Prostate gland (tissue), 2 donors: ENCODE results near the gene DZANK1. TPM values are rescaled to one million over a fixed set of nuclear protein-coding genes. Genes with fewer than 3 reads are reported as not detected.
"Not testable (repeated sequence)": the region's sequence is repeated elsewhere in the genome, so short reads cannot be mapped to it uniquely, and the experiment has no call there.

ENCODE experiments used
- DNase-seq: peaks from one replicate; pipeline ENCODE4 v3.0.0-alpha.2; 2019; ENCODE audit warnings: low spot score
- H3K27ac ChIP-seq, 2 donors: fragments of 200-600 bp; sonication (generic); 2 replicates each; pipeline ENCODE4 v1.5.1; 2017 to 2019
- H3K27me3 ChIP-seq: fragments of 200-600 bp; sonication (generic); replicated peaks from 2 replicates; pipeline ENCODE4 v1.5.1; 2019; ENCODE audit not compliant: insufficient read depth
- H3K36me3 ChIP-seq, 2 donors: fragments of 200-600 bp; sonication (generic); 1 replicate in 1 of 2; 2 replicates in 1 of 2; pipeline versions ENCODE4 v1.5.1 to v1.8.1; 2017 to 2019
- H3K4me1 ChIP-seq: fragments of 200-600 bp; sonication (generic); replicated peaks from 2 replicates; pipeline ENCODE4 v1.5.1; 2019
- H3K4me3 ChIP-seq, 2 donors: fragments of 200-600 bp; sonication (generic); 2 replicates each; pipeline ENCODE4 v1.5.1; 2017 to 2019
- H3K9me3 ChIP-seq: fragments of 200-600 bp; sonication (generic); 2 replicates; pipeline ENCODE4 v1.5.1; 2017
- POLR2A ChIP-seq: fragments of 450-650 bp; IDR thresholded peaks from one replicate; pipeline ENCODE4 v1.6.1; 2016; ENCODE audit warnings: antibody characterized with exemption, mild to moderate bottlenecking
- POLR2AphosphoS5 ChIP-seq: sonication (generic); formaldehyde crosslinking; IDR thresholded peaks from one replicate; pipeline ENCODE4 v1.6.1; 2017; ENCODE audit warnings: antibody characterized with exemption
- WGBS: methylation state at CpG from one replicate; pipeline ENCODE4 v1.1.5; 2018; 5-methylcytosine and 5-hydroxymethylcytosine counted together
- intact Hi-C: fragments of 100-400 bp; cut with DNase I; formaldehyde crosslinking; loops from one replicate; pipeline ENCODE4 v1.14.2; 2022
- microRNA counts, 2 donors: library from miRNA; unstranded; fragments of <30 nt; microRNA quantifications; one replicate each; lab custom pipeline; 2016 to 2017
- microRNA-seq: library from miRNA; unstranded; fragments of <30 nt; microRNA quantifications from one replicate; pipeline ENCODE4, GENCODE V29; 2016
- small RNA-seq, 2 donors: library from RNA; depleted of rRNA; stranded (forward); fragments of <200 nt; gene quantifications; one replicate each; pipeline ENCODE3, GENCODE V24; 2016
- total RNA-seq, 2 donors: library from RNA; depleted of rRNA; stranded (reverse); fragments of >200 nt; gene quantifications; one replicate each; pipeline ENCODE4 v1.1.0, GENCODE V29; 2016
- TF ChIP-seq, protein P1 (sequence below), 4 experiments: fragments of 200-600 bp in 2 of 4; fragments of 450-650 bp in 2 of 4; sonication (generic) in 2 of 4; IDR thresholded peaks; 1 replicate in 3 of 4; 2 replicates in 1 of 4; pipeline ENCODE4 v1.5.1; 2016 to 2019; ENCODE audit warnings: antibody characterized with exemption in 4 of 4, mild to moderate bottlenecking in 2 of 4, moderate library complexity in 2 of 4

DZANK1 gene
- total RNA-seq, 2 donors from 2014 or later: 2.0 to 7.1 TPM

DNA sequence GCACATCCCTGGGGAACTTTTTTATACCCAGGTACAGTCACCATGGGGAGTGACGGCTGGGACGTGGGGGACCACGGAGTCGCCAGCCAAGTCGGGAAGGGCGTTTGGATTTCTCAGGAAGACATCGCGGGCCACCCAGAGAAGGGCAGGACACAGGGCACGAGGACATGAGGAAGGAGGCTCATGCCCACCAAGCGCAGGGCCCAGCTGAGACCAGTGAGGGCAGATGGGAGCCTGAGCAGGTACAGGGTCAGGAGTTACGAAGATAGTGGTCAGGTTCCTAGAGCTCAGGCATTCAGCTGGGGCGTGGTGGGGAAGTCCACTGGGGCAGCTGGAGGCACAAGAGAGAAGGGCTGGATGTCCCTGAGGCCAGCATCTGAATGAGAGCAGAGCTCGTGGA lies 103.9 kb downstream of the DZANK1 start:
- no peaks in the 10 kb centered on the region for H3K4me1 ChIP-seq
- no peaks in the 10 kb centered on the region for H3K27me3 ChIP-seq
- H3K27ac ChIP-seq: no peak overlapping the region
- no peak for TF ChIP-seq POLR2AphosphoS5
- no peak for TF ChIP-seq POLR2A
- TF ChIP-seq, protein P1, sequence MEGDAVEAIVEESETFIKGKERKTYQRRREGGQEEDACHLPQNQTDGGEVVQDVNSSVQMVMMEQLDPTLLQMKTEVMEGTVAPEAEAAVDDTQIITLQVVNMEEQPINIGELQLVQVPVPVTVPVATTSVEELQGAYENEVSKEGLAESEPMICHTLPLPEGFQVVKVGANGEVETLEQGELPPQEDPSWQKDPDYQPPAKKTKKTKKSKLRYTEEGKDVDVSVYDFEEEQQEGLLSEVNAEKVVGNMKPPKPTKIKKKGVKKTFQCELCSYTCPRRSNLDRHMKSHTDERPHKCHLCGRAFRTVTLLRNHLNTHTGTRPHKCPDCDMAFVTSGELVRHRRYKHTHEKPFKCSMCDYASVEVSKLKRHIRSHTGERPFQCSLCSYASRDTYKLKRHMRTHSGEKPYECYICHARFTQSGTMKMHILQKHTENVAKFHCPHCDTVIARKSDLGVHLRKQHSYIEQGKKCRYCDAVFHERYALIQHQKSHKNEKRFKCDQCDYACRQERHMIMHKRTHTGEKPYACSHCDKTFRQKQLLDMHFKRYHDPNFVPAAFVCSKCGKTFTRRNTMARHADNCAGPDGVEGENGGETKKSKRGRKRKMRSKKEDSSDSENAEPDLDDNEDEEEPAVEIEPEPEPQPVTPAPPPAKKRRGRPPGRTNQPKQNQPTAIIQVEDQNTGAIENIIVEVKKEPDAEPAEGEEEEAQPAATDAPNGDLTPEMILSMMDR (IDR thresholded peaks at IDR 0.05): no peak
- no peak overlapping the region for H3K4me3 ChIP-seq
- WGBS: 91% methylated on average over 13 of the region's 13 CpGs
- H3K36me3 ChIP-seq: no peaks in the 10 kb centered on the region
- no peak for DNase-seq
- intact Hi-C loops: no loop called here
- no peaks in the 10 kb centered on the region for H3K9me3 ChIP-seq

DNA sequence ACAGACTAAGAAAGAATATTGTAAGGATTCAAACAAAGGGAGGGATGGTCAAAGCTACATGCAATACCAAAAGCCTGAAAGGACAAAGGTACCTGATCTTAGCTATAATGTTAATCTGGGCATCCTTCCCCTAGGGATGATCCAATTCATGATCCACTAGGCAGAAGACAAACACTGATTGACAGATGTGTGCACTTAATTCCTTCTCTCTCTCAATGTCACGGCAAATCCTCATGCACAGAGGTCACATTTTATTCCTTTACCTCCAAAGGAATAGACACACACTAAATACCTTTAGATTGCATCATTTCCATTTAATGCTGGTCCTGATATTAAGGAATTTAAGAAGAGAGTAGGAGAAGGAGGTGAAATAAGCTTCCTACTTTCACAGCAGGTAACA lies 105.2 kb downstream of the DZANK1 start:
- no peak for DNase-seq
- no peaks in the 10 kb centered on the region for H3K27me3 ChIP-seq
- no peaks in the 10 kb centered on the region for H3K4me1 ChIP-seq
- TF ChIP-seq, protein P1 (IDR thresholded peaks at IDR 0.05): no peak
- TF ChIP-seq POLR2AphosphoS5 (no peak), POLR2A (no peak)
- 72% methylated on average over 1 of the region's 1 CpG for WGBS
- no peaks in the 10 kb centered on the region for H3K9me3 ChIP-seq
- H3K36me3 ChIP-seq: no peaks in the 10 kb centered on the region
- intact Hi-C loops: no loop called here
- no peak overlapping the region for H3K27ac ChIP-seq
- no peak overlapping the region for H3K4me3 ChIP-seq

DNA sequence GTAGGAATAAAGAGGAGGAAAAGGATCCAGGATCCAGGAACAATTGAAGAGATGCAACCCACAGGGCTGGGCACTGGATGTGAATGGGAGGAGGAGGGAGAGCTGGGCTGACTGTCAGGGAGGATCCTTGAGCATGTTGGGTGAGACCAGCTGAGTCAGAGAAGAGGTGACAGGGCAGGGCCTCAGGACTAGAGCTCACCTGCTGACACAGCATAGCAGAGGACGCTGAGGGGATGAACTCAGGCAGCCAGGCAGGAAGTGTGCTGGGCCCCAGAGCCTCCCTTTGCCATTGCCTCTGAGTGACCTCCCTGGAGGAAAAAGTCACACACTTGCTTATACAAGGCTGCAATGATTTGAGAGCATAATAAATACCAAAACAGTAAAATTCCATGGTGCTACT lies 106.2 kb downstream of the DZANK1 start:
- no peak for DNase-seq
- WGBS: 27% methylated on average over 1 of the region's 1 CpG
- TF ChIP-seq, protein P1 (IDR thresholded peaks at IDR 0.05): no peak
- no peak for TF ChIP-seq POLR2A
- TF ChIP-seq POLR2AphosphoS5: no peak

DNA sequence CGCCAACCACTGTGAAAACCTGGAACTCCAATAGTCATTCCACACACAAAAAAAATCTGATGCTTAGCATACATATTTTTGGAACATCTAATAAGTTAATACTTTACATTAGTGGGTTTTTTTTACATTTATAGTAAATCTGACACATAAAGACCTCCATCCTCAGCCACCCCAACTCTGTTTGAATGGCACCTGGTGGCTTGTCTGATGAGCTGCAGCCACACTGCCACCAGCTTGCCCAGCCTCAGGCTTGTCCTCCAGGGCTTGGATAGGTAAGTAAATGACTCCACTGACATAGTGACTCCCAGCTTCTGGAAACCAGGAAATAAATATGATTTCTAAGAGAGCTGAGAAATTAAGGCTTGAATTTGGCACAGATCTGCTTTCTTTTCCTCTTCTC lies 107.0 kb downstream of the DZANK1 start:
- Histone ChIP-seq H3K4me1 (no peaks in the 10 kb centered on the region), H3K27ac (no peak overlapping the region), H3K27me3 (no peaks in the 10 kb centered on the region), H3K9me3 (no peaks in the 10 kb centered on the region), H3K36me3 (no peaks in the 10 kb centered on the region), H3K4me3 (no peak overlapping the region)
- DNase-seq: no peak
- TF ChIP-seq, protein P1 (IDR thresholded peaks at IDR 0.05): no peak
- no peak for TF ChIP-seq POLR2AphosphoS5
- TF ChIP-seq POLR2A: no peak
- 100% methylated on average over 1 of the region's 1 CpG for WGBS
- intact Hi-C loops: no loop called here

More for the DNA sequence above, 106.2 kb downstream of the DZANK1 start:
- Histone ChIP-seq H3K4me1 (no peaks in the 10 kb centered on the region), H3K4me3 (no peak overlapping the region), H3K27ac (no peak overlapping the region), H3K9me3 (no peaks in the 10 kb centered on the region), H3K36me3 (no peaks in the 10 kb centered on the region), H3K27me3 (no peaks in the 10 kb centered on the region)
- intact Hi-C loops: no loop called here

DNA sequence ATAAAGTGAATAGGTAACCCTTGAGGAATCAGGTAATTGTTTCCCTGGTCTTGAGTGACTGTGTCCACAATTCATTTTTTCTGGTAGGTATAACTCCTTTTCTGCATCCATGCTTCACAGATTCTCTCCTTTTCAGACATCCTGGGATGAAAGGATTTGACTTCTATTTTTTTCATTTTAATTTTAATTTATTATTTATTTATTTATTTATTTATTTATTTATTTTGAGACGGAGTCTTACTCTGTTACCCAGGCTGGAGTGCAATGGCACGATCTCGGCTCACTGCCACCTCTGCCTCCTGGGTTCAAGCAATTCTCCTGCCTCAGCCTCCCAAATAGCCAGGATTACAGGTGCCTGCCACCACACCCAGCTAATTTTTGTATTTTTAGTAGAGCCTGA lies 117.1 kb downstream of the DZANK1 start:
- intact Hi-C loops, H3K36me3 ChIP-seq, H3K27me3 ChIP-seq, DNase-seq, H3K4me1 ChIP-seq, H3K27ac ChIP-seq, H3K4me3 ChIP-seq, H3K9me3 ChIP-seq: not testable (repeated sequence)
- WGBS: 58% methylated on average over 3 of the region's 3 CpGs

MicroRNAs encoded within 50 kb of the gene (microRNA counts, 767-probe panel; counts per million panel counts)
- microRNA hsa-miR-3192 (lab: Ali Mortazavi, UCI): 0 to 431 counts per million in 2 donors

Small RNA genes lying within 50 kb of the gene (microRNA-seq; reads per million reads assigned to microRNA genes)
- 0.67 reads per million for gene MIR3192

Small RNA genes lying within 50 kb of the gene (small RNA-seq; reads per million reads assigned to genes)
- gene MIR3192: 0 reads per million in 2 donors
- gene RNA5SP476: 0 to 0.37 reads per million in 2 donors

Other genes starting within 250 kb of the DZANK1 start
- 10 to 100 TPM; 15.2 to 23.1 TPM for gene ZNF133, start 178.5 kb downstream of the DZANK1 start, total RNA-seq
- 10 to 100 TPM in 1 of 2 donors, 1 to 10 TPM in 1; 5.3 to 24.9 TPM for gene POLR3F, start 360 bp upstream of the DZANK1 start, total RNA-seq
- 10 to 100 TPM; 14.4 to 21.3 TPM for gene RBBP9, start 30.2 kb upstream of the DZANK1 start, total RNA-seq
- 100 to 1,000 TPM in 1 of 2 donors, 10 to 100 TPM in 1; 64.4 to 127 TPM for gene SEC23B, start 40.9 kb upstream of the DZANK1 start, total RNA-seq
- gene SMIM26, start 100.4 kb upstream of the DZANK1 start, total RNA-seq: 100 to 1,000 TPM; 153 to 169 TPM
- 10 to 100 TPM; 31.2 to 51.6 TPM for gene DTD1, start 121.0 kb upstream of the DZANK1 start, total RNA-seq